Neural crest cell (in vitro differentiated cells): ENCODE data around the gene PAK6. TPM values are rescaled to one million over a fixed set of nuclear protein-coding genes. Genes with fewer than 3 reads are reported as not detected.

Source experiments
- DNase-seq: peaks from one replicate; pipeline ENCODE4 v3.0.0; 2021; ENCODE audit warnings: low read depth, mixed read lengths, low spot score
- H3K27ac Mint-ChIP-seq: one replicate; pipeline ENCODE4 v1.8.0; 2021; ENCODE audit warnings: mild to moderate bottlenecking, mixed read lengths; ENCODE audit not compliant: unreplicated experiment
- H3K27me3 Mint-ChIP-seq: 2 replicates; pipeline ENCODE4 v1.8.0; 2021; ENCODE audit warnings: low read depth, mild to moderate bottlenecking, mixed read lengths
- H3K36me3 Mint-ChIP-seq: 2 replicates; pipeline ENCODE4 v1.8.0; 2021; ENCODE audit warnings: low read depth, mild to moderate bottlenecking, mixed read lengths
- H3K4me1 Mint-ChIP-seq: 2 replicates; pipeline ENCODE4 v1.8.0; 2021; ENCODE audit warnings: mixed read lengths
- H3K4me3 Mint-ChIP-seq: one replicate; pipeline ENCODE4 v1.8.0; 2021; ENCODE audit warnings: mild to moderate bottlenecking, mixed read lengths
- H3K9me3 Mint-ChIP-seq: 2 replicates; pipeline ENCODE4 v1.8.0; 2021; ENCODE audit warnings: mixed read lengths
- CTCF ChIP-seq: fragments of 200-600 bp; sonication (generic); conservative IDR thresholded peaks from 2 replicates; pipeline ENCODE4 v1.5.0; 2021; ENCODE audit warnings: antibody characterized with exemption, mild to moderate bottlenecking
- total RNA-seq: library from RNA; stranded (reverse); gene quantifications from 2 replicates; pipeline ENCODE4 v1.2.1, GENCODE V29; 2021

The PAK6 gene
- total RNA-seq, 1 donor from 2014 or later = 0.28 TPM

- no peak for TF ChIP-seq CTCF
- Mint-ChIP-seq H3K4me3 (peak overlapping the region; percentile 48), H3K4me1 (peaks cover 5% of the 10 kb centered on the region), H3K27ac (no peak overlapping the region), H3K36me3 (no peaks in the 10 kb centered on the region), H3K27me3 (peaks cover 59% of the 10 kb centered on the region), H3K9me3 (no peaks in the 10 kb centered on the region)
- no peak for DNase-seq
These were observed 12.1 kb downstream of the PAK6 start for GRCh38 chr15:40250771-40251483.

DNA sequence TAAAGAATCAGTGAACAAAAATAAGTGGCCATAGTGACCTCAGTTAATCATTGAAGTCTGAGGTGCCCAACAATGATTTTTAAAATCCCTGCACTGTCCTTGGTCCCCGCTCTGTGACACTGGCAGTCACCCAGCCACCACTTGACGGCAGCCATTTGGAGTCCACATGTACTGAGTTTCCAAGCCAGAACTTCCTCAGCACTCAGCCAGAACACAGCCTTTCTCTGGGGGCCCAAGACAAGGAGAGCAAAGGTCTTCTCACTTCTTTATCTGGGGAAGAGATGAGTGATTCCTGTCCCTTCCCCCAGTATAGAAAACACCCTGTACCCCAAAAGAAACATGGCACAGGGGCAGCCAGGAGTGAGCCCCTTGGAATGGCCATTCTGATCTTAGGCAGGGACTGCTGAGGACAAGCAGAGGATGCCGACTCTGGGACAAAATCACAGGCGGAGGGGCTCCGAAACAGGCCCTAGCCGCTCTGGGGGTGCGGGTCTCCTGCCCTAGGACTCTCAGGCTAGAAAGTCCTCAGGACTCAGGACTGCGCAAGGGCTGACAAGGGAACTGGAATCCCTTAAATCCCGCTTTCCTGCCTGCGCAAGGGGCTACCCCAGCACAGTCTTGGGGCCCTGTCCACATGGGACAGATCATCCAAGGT lies 12.8 kb downstream of the PAK6 start:
- DNase-seq = no peak
- Mint-ChIP-seq H3K9me3 (no peaks in the 10 kb centered on the region), H3K4me3 (peak overlapping the region; percentile 48), H3K4me1 (peaks cover 5% of the 10 kb centered on the region), H3K36me3 (no peaks in the 10 kb centered on the region), H3K27ac (no peak overlapping the region), H3K27me3 (peaks cover 61% of the 10 kb centered on the region)
- no peak for TF ChIP-seq CTCF

- Mint-ChIP-seq H3K27ac (no peak overlapping the region), H3K27me3 (peaks cover 64% of the 10 kb centered on the region), H3K4me3 (peak overlapping the region; percentile 48), H3K9me3 (no peaks in the 10 kb centered on the region), H3K4me1 (peaks cover 5% of the 10 kb centered on the region), H3K36me3 (no peaks in the 10 kb centered on the region)
- no peak for DNase-seq
- no peak for TF ChIP-seq CTCF
These were observed 13.2 kb downstream of the PAK6 start for GRCh38 chr15:40252141-40252437.

DNA sequence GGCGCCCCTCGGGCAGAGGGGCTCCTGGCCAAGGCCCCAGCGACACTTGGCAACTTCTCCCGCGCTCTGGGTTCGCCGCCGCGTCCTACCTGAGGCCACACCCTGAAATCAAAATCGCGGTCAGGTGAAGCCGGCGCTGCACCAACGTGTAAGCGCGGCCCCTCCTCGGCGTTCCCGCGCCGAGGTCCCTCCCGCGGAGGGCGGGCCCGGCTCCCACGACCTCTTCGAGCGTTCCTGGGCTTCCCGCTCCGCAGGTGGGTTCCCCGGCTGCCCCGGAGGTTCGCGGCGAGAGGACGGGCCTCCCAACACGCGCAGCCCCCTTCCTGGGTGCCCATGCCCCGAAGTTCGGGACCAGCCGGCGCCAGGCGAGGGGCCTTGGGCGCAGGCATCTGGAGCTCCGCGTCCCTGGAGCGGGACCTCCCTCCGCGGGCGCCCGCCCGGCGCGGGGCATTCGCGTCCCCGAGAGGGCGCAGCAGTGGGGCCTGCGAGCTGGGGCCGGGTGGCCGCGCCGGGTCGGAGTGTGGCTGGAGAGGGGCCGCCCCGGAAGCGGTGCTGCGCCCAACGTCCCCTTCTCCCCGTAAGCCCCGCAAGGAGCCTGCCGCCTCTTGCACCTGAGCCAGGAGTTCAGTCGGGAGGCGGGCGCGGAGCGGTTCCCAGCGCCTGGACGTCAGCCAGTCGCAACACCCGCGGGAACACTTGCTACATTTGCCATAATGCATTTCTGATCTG lies 13.7 kb downstream of the PAK6 start:
- no peak for TF ChIP-seq CTCF
- peak; percentile 31 for DNase-seq
- peaks cover 66% of the 10 kb centered on the region for H3K27me3 Mint-ChIP-seq
- no peak overlapping the region for H3K27ac Mint-ChIP-seq
- H3K36me3 Mint-ChIP-seq = no peaks in the 10 kb centered on the region
- peak overlapping the region; percentile 34 for H3K4me3 Mint-ChIP-seq
- H3K9me3 Mint-ChIP-seq = no peaks in the 10 kb centered on the region
- peaks cover 5% of the 10 kb centered on the region for H3K4me1 Mint-ChIP-seq

DNA sequence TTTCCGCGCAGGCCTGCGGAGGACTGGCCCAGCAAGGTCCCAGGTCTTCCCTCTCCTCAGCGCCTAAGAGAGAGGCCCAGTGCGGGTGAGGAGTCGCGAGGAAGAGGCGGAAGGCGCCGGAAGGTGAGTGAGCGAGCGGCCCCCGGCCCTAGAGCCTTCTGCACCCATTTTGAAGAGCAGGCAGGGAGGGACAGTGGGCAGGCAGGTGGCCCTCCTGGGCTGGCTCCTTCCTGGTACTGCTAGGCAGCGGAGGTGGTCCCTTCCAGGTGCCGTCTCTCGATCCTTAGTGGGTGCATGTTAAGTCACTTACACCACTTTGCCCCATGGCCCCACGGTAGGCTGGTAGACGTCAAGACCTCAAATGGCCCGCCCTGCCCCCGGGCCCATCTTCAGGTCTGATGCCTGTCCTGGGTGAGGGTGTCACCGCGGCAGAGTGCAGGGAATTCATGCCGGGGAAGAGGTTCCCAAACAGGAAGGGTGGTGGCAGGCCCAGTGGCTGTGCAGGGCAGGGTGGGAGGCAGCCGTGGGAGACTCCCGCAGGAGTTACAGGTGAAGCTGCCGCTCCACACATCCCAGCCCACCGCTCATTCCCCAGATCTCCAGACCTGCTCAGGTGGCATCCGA lies 14.4 kb downstream of the PAK6 start:
- no peak for TF ChIP-seq CTCF
- Mint-ChIP-seq H3K27ac (no peak overlapping the region), H3K4me3 (peak overlapping the region; percentile 34), H3K9me3 (no peaks in the 10 kb centered on the region), H3K36me3 (no peaks in the 10 kb centered on the region), H3K27me3 (peaks cover 66% of the 10 kb centered on the region), H3K4me1 (peaks cover 5% of the 10 kb centered on the region)
- DNase-seq = no peak
